ENCODE data around the gene NAV2.

The NAV2 gene

DNA sequence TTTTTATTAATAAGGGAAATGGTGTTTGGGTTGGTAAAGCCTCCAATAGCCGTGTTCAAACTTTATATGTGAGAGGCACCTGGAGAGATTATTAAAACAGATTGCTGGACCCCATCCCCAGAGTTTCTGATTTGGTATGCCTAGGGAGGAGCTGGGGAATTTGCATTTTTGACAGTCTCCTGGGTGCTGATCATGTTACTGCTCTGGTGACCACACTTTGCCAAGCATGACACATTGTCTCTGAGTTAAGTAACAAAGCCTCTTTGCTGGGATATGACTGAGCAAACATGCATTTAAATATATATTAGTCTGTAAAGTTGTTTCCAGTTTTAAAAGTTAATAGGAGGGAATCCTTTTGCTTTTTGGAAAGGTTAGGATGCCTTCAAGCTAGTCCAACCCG is 140.4 kb downstream of the NAV2 start:
- Histone ChIP-seq H3K4me2 (ENCODE audit: insufficient read depth, low read length) (no peak overlapping the region), H3K36me3 (ENCODE audit: insufficient read depth, low read length) (no peaks in the 10 kb centered on the region), H3K4me3 (ENCODE audit: low read depth in 1 of 2, low read length in 2 of 2) (no peak overlapping the region), H3K4me1 (ENCODE audit: insufficient read depth, low read length) (no peaks in the 10 kb centered on the region), H3K79me2 (ENCODE audit: insufficient read depth, low read length) (no peaks in the 10 kb centered on the region), H3K9ac (ENCODE audit: low read depth, low read length) (no peak overlapping the region), H4K20me1 (ENCODE audit: insufficient read depth, low read length) (no peaks in the 10 kb centered on the region), H2AFZ (ENCODE audit: low read depth, low read length) (no peak overlapping the region), H3K27me3 (ENCODE audit: insufficient read depth, low read length, poor library complexity) (peaks cover 13% of the 10 kb centered on the region), H3K27ac (ENCODE audit: low read length) (no peak overlapping the region), H3K9me3 (ENCODE audit: insufficient read depth, low read length, severe bottlenecking) (no peaks in the 10 kb centered on the region)
- ATAC-seq (ENCODE audit: insufficient read depth, low read depth) = no peak
- DNase-seq = no peak
- TF ChIP-seq, protein P1, sequence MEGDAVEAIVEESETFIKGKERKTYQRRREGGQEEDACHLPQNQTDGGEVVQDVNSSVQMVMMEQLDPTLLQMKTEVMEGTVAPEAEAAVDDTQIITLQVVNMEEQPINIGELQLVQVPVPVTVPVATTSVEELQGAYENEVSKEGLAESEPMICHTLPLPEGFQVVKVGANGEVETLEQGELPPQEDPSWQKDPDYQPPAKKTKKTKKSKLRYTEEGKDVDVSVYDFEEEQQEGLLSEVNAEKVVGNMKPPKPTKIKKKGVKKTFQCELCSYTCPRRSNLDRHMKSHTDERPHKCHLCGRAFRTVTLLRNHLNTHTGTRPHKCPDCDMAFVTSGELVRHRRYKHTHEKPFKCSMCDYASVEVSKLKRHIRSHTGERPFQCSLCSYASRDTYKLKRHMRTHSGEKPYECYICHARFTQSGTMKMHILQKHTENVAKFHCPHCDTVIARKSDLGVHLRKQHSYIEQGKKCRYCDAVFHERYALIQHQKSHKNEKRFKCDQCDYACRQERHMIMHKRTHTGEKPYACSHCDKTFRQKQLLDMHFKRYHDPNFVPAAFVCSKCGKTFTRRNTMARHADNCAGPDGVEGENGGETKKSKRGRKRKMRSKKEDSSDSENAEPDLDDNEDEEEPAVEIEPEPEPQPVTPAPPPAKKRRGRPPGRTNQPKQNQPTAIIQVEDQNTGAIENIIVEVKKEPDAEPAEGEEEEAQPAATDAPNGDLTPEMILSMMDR (IDR thresholded peaks at IDR 0.05; ENCODE audit: borderline replicate concordance, extremely low read depth, low read length, poor library complexity, severe bottlenecking) = no peak
- TF ChIP-seq EZH2 (IDR thresholded peaks at IDR 0.05; ENCODE audit: borderline replicate concordance, low read depth, low read length, severe bottlenecking) = no peak

GRCh38 chr11:19853920-19854319 is 141.3 kb downstream of the NAV2 start:
- Histone ChIP-seq H3K4me2 (ENCODE audit: insufficient read depth, low read length) (no peak overlapping the region), H3K9me3 (ENCODE audit: insufficient read depth, low read length, severe bottlenecking) (no peaks in the 10 kb centered on the region), H4K20me1 (ENCODE audit: insufficient read depth, low read length) (no peaks in the 10 kb centered on the region), H3K4me1 (ENCODE audit: insufficient read depth, low read length) (no peaks in the 10 kb centered on the region), H2AFZ (ENCODE audit: low read depth, low read length) (no peak overlapping the region), H3K4me3 (ENCODE audit: low read depth in 1 of 2, low read length in 2 of 2) (no peak overlapping the region), H3K79me2 (ENCODE audit: insufficient read depth, low read length) (no peaks in the 10 kb centered on the region), H3K27ac (ENCODE audit: low read length) (no peak overlapping the region), H3K27me3 (ENCODE audit: insufficient read depth, low read length, poor library complexity) (peaks cover 5% of the 10 kb centered on the region), H3K9ac (ENCODE audit: low read depth, low read length) (no peak overlapping the region), H3K36me3 (ENCODE audit: insufficient read depth, low read length) (no peaks in the 10 kb centered on the region)
- DNase-seq (no peak), ATAC-seq (ENCODE audit: insufficient read depth, low read depth) (no peak)
- TF ChIP-seq, protein P1 (IDR thresholded peaks at IDR 0.05; ENCODE audit: borderline replicate concordance, extremely low read depth, low read length, poor library complexity, severe bottlenecking) = no peak
- TF ChIP-seq EZH2 (IDR thresholded peaks at IDR 0.05; ENCODE audit: borderline replicate concordance, low read depth, low read length, severe bottlenecking) = no peak

- no peaks in the 10 kb centered on the region for H3K79me2 ChIP-seq (ENCODE audit: insufficient read depth, low read length)
- H2AFZ ChIP-seq (ENCODE audit: low read depth, low read length) = no peak overlapping the region
- H3K27ac ChIP-seq (ENCODE audit: low read length) = no peak overlapping the region
- no peak overlapping the region for H3K9ac ChIP-seq (ENCODE audit: low read depth, low read length)
- H3K4me3 ChIP-seq (ENCODE audit: low read depth in 1 of 2, low read length in 2 of 2) = no peak overlapping the region
- DNase-seq = no peak
- H3K36me3 ChIP-seq (ENCODE audit: insufficient read depth, low read length) = no peaks in the 10 kb centered on the region
- no peaks in the 10 kb centered on the region for H3K27me3 ChIP-seq (ENCODE audit: insufficient read depth, low read length, poor library complexity)
- no peaks in the 10 kb centered on the region for H4K20me1 ChIP-seq (ENCODE audit: insufficient read depth, low read length)
- H3K9me3 ChIP-seq (ENCODE audit: insufficient read depth, low read length, severe bottlenecking) = no peaks in the 10 kb centered on the region
- H3K4me1 ChIP-seq (ENCODE audit: insufficient read depth, low read length) = no peaks in the 10 kb centered on the region
- ATAC-seq (ENCODE audit: insufficient read depth, low read depth) = no peak
- no peak for TF ChIP-seq EZH2 (IDR thresholded peaks at IDR 0.05; ENCODE audit: borderline replicate concordance, low read depth, low read length, severe bottlenecking)
- TF ChIP-seq, protein P1 (IDR thresholded peaks at IDR 0.05; ENCODE audit: borderline replicate concordance, extremely low read depth, low read length, poor library complexity, severe bottlenecking) = no peak
- no peak overlapping the region for H3K4me2 ChIP-seq (ENCODE audit: insufficient read depth, low read length)
Observed at GRCh38 chr11:19861171-19861570, 148.5 kb downstream of the NAV2 start.

DNA sequence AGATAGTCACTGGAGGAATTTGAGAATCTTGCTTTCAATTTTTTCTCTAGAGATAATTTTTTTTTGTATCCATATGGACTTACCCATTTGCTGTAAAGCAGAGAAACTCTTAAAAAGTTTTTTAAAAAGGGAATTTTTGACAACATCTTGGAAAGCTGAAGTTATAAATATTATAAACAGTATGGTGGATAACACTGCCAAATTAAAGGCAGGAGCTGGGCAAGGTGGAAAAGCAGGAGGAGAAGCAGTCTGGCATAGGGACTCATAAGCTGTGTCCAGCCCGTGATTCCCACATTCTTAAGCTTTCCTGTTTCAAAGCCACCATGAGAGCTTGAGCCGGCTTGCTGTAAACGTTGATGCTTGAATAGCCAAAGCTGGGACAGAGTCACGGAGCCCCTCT is 149.5 kb downstream of the NAV2 start:
- H3K27me3 ChIP-seq (ENCODE audit: insufficient read depth, low read length, poor library complexity) = no peaks in the 10 kb centered on the region
- H4K20me1 ChIP-seq (ENCODE audit: insufficient read depth, low read length) = no peaks in the 10 kb centered on the region
- no peaks in the 10 kb centered on the region for H3K36me3 ChIP-seq (ENCODE audit: insufficient read depth, low read length)
- H3K4me2 ChIP-seq (ENCODE audit: insufficient read depth, low read length) = no peak overlapping the region
- H3K9me3 ChIP-seq (ENCODE audit: insufficient read depth, low read length, severe bottlenecking) = no peaks in the 10 kb centered on the region
- no peak overlapping the region for H3K9ac ChIP-seq (ENCODE audit: low read depth, low read length)
- ATAC-seq (ENCODE audit: insufficient read depth, low read depth) (no peak), DNase-seq (no peak)
- no peak overlapping the region for H3K27ac ChIP-seq (ENCODE audit: low read length)
- no peak overlapping the region for H3K4me3 ChIP-seq (ENCODE audit: low read depth in 1 of 2, low read length in 2 of 2)
- H3K4me1 ChIP-seq (ENCODE audit: insufficient read depth, low read length) = no peaks in the 10 kb centered on the region
- H2AFZ ChIP-seq (ENCODE audit: low read depth, low read length) = no peak overlapping the region
- H3K79me2 ChIP-seq (ENCODE audit: insufficient read depth, low read length) = no peaks in the 10 kb centered on the region
- TF ChIP-seq EZH2 (IDR thresholded peaks at IDR 0.05; ENCODE audit: borderline replicate concordance, low read depth, low read length, severe bottlenecking) = no peak
- TF ChIP-seq, protein P1 (IDR thresholded peaks at IDR 0.05; ENCODE audit: borderline replicate concordance, extremely low read depth, low read length, poor library complexity, severe bottlenecking) = no peak

Data from DND-41 (cell line).